ENCODE results near the gene INSYN2B.

GRCh38 chr5:169831331-169831730 is 149.0 kb downstream of the INSYN2B start:
- no peak for TF ChIP-seq CTCF (optimal IDR thresholded peaks at IDR 0.05 in 1 of 3, IDR thresholded peaks at IDR 0.05 in 1 of 3, conservative IDR thresholded peaks at IDR 0.05 in 1 of 3; ENCODE audit: extremely low read depth in 1 of 3, insufficient read depth in 2 of 3, low read length in 3 of 3)
- no peak for TF ChIP-seq EZH2 (IDR thresholded peaks at IDR 0.05; ENCODE audit: low read length)
